Fibroblast of lung (primary cell): ENCODE measurements around the gene ATG2A. TPM values are rescaled to one million over a fixed set of nuclear protein-coding genes. Genes with fewer than 3 reads are reported as not detected.

ENCODE experiments used
- DNase-seq, 2 donors: peaks; one replicate each; pipeline versions ENCODE4 v3.0.0 to v3.0.0-alpha.2; 2010; ENCODE audit warnings: low read depth in 2 of 2
- H2AFZ ChIP-seq: 2 replicates; pipeline ENCODE4 v1.5.1; 2012; ENCODE audit warnings: low read length, control low read depth, inconsistent platforms
- H3K27ac ChIP-seq: 2 replicates; pipeline ENCODE4 v1.5.1; 2011; ENCODE audit warnings: low read length, control low read depth; ENCODE audit not compliant: insufficient read depth
- H3K27me3 ChIP-seq: 2 replicates; pipeline ENCODE4 v1.5.1; 2011; ENCODE audit warnings: mild to moderate bottlenecking, low read length; ENCODE audit not compliant: control insufficient read depth, insufficient read depth
- H3K36me3 ChIP-seq: 2 replicates; pipeline ENCODE4 v1.5.1; 2011; ENCODE audit warnings: low read length; ENCODE audit not compliant: control insufficient read depth, insufficient read depth
- H3K4me1 ChIP-seq: 2 replicates; pipeline ENCODE4 v1.5.1; 2011; ENCODE audit warnings: low read length; ENCODE audit not compliant: control insufficient read depth, insufficient read depth; ENCODE audit errors: extremely low read depth
- H3K4me2 ChIP-seq: 2 replicates; pipeline ENCODE4 v1.5.1; 2011; ENCODE audit warnings: low read length, control low read depth; ENCODE audit not compliant: insufficient read depth; ENCODE audit errors: extremely low read depth
- H3K4me3 ChIP-seq, 4 experiments: fragments of 200-600 bp in 1 of 4; sonication (generic) in 1 of 4; replicated peaks in 1 of 4; 2 replicates each; pipeline ENCODE4 v1.5.1; 2011 to 2016; ENCODE audit warnings: low read length in 4 of 4, low read depth in 3 of 4, mild to moderate bottlenecking in 3 of 4, control low read depth in 2 of 4, inconsistent platforms in 1 of 4, mixed read lengths in 1 of 4; ENCODE audit not compliant: insufficient read depth in 1 of 4; ENCODE audit errors: control extremely low read depth in 1 of 4
- H3K79me2 ChIP-seq: 2 replicates; pipeline ENCODE4 v1.5.1; 2012; ENCODE audit warnings: mild to moderate bottlenecking, low read length, inconsistent platforms; ENCODE audit not compliant: control insufficient read depth, insufficient read depth
- H3K9ac ChIP-seq: 2 replicates; pipeline ENCODE4 v1.5.1; 2011; ENCODE audit warnings: mild to moderate bottlenecking, low read length, control low read depth; ENCODE audit not compliant: insufficient read depth
- H3K9me3 ChIP-seq: 2 replicates; pipeline ENCODE4 v1.5.1; 2012; ENCODE audit warnings: low read depth, low read length; ENCODE audit not compliant: control insufficient read depth, insufficient read depth
- H4K20me1 ChIP-seq: 2 replicates; pipeline ENCODE4 v1.5.1; 2011; ENCODE audit warnings: low read length; ENCODE audit not compliant: control insufficient read depth, insufficient read depth; ENCODE audit errors: extremely low read depth
- EZH2 ChIP-seq: IDR thresholded peaks from 2 replicates; pipeline ENCODE4 v1.5.1; 2012; ENCODE audit warnings: low read length, control low read depth, mild to moderate bottlenecking; ENCODE audit errors: missing control alignments
- polyA plus RNA-seq, 2 donors: library from polyadenylated mRNA; depleted of rRNA in 1 of 2; stranded (reverse) in 1 of 2; unstranded in 1 of 2; fragments of >200 nt; gene quantifications; 2 replicates each; pipeline ENCODE4 v1.2.1, GENCODE V29; 2011 to 2012; ENCODE audit warnings: missing spikeins in 1 of 2
- total RNA-seq: library from RNA; depleted of rRNA; stranded (reverse); fragments of >200 nt; gene quantifications from 2 replicates; pipeline ENCODE4 v1.2.1, GENCODE V29; 2014
- TF ChIP-seq, protein P1 (sequence below), 2 donors: IDR thresholded peaks in 1 of 2; conservative IDR thresholded peaks in 1 of 2; 1 replicate in 1 of 2; 2 replicates in 1 of 2; pipeline ENCODE4 v1.5.1; 2011 to 2012; ENCODE audit warnings: low read length in 2 of 2, control low read depth in 1 of 2, inconsistent platforms in 1 of 2, low read depth in 1 of 2, mild to moderate bottlenecking in 1 of 2

Gene ATG2A
- total and polyA plus RNA-seq, 2 donors (not counting 1 experiment from before 2014, with no cell fraction given): 3.1 to 9.9 TPM

DNA sequence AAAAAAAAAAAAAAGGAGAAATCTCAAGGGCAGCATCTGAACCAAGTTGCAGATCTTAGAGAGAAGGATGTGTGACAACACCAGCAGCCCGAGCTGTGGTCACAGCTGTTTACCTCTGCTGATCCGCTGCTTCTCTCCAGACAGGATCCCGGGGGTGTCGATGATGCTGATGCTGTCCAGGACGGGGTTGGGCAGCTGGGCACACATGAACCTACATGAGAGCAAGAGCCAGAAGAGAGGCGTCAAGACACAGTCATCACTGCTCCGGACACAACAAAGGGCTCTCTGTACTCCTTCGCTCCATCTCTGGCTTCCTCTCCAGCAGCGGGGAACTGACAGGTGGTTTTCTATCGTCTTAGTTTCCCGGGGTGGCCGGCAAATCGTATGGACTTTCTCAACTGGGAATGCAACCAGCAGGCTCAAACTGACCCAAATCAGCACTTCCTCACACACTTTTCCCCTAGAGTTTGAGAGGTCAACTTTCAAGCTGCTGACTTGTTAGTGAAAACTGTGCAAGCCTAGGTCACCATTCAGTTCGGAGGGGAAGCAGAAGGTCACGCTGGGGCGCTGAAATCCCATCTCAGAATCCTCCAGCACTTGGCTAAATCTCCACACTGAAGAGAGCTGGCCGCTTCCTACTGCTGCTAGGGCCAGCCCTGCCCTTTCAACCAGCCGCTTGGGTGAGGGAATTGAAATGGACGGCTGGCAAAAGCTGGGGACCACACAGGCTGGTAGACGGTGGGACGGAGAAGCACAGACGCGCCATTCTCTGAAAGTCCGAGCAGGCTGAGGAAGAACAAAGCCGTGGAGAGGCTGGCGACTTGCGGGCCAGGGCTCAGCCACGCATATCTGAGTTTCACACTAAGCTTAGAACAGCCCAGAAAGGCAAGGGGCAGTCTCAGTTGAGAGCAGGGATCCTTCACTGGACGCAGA, 42.4 kb downstream of the ATG2A start:
- H3K36me3 ChIP-seq: peaks cover 25% of the 10 kb centered on the region
- peak overlapping the region in 3 of 4 experiments; percentile 8 to 99 (median 19) for H3K4me3 ChIP-seq
- TF ChIP-seq EZH2: no peak
- TF ChIP-seq, protein P1, sequence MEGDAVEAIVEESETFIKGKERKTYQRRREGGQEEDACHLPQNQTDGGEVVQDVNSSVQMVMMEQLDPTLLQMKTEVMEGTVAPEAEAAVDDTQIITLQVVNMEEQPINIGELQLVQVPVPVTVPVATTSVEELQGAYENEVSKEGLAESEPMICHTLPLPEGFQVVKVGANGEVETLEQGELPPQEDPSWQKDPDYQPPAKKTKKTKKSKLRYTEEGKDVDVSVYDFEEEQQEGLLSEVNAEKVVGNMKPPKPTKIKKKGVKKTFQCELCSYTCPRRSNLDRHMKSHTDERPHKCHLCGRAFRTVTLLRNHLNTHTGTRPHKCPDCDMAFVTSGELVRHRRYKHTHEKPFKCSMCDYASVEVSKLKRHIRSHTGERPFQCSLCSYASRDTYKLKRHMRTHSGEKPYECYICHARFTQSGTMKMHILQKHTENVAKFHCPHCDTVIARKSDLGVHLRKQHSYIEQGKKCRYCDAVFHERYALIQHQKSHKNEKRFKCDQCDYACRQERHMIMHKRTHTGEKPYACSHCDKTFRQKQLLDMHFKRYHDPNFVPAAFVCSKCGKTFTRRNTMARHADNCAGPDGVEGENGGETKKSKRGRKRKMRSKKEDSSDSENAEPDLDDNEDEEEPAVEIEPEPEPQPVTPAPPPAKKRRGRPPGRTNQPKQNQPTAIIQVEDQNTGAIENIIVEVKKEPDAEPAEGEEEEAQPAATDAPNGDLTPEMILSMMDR (conservative IDR thresholded peaks at IDR 0.05 in 1 of 2, IDR thresholded peaks at IDR 0.05 in 1 of 2; ENCODE audit: low read depth in 1 of 2, low read length in 2 of 2): no peak

DNA sequence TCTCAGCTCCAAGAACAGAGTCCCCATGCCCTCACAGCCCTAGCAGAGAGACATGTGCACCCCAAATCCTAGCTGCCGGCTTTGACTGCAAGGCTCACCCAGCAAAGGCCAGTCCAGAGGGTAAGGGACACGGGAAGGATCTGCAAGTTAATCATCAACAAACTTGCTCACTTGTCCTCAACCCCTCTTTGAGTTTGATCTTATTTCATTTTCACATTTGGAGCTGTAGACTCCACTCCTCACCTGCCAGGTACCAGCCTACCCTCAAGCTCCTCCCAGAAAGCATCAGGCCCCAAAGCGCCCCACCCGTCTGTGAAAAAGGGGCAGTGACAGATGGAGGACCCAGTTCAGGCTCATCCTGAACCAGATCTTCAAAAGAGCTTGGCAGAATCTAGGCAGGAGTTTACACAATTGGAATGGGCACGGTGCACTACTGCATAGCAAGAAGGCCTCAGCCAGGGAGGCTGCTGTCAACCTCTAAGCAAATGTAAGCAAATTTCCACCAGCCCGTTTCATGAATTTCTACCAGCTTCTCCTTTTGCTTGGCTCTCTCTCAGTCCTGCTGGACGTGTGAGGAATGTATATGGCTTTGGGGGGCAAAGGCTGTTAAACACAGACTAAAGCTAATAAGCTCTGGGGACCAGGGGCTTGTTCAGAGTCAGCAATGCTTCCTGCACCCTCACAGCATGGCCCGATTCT, 44.1 kb downstream of the ATG2A start:
- TF ChIP-seq, protein P1 (conservative IDR thresholded peaks at IDR 0.05 in 1 of 2, IDR thresholded peaks at IDR 0.05 in 1 of 2; ENCODE audit: low read depth in 1 of 2, low read length in 2 of 2): no peak
- no peak for TF ChIP-seq EZH2
- no peak overlapping the region for H3K4me2 ChIP-seq
- H3K4me3 ChIP-seq: no peak overlapping the region
- no peaks in the 10 kb centered on the region for H3K9me3 ChIP-seq
- H3K9ac ChIP-seq: no peak overlapping the region
- no peak for DNase-seq
- no peak overlapping the region for H3K27ac ChIP-seq
- no peaks in the 10 kb centered on the region for H4K20me1 ChIP-seq
- peaks cover 25% of the 10 kb centered on the region for H3K36me3 ChIP-seq
- H2AFZ ChIP-seq: no peak overlapping the region
- peaks cover 90% of the 10 kb centered on the region for H3K79me2 ChIP-seq
- peaks cover 42% of the 10 kb centered on the region for H3K4me1 ChIP-seq
- no peaks in the 10 kb centered on the region for H3K27me3 ChIP-seq

More for the DNA sequence above, 42.4 kb downstream of the ATG2A start:
- H3K4me1 ChIP-seq: peaks cover 31% of the 10 kb centered on the region
- H2AFZ ChIP-seq: no peak overlapping the region
- peak overlapping the region; percentile 67 for H3K4me2 ChIP-seq
- H3K27ac ChIP-seq: peak overlapping the region; percentile 35
- peaks cover 82% of the 10 kb centered on the region for H3K79me2 ChIP-seq
- DNase-seq: peak in 1 of 2 donors; percentile 82
- H3K9me3 ChIP-seq: no peaks in the 10 kb centered on the region
- H3K9ac ChIP-seq: peak overlapping the region; percentile 55
- H3K27me3 ChIP-seq: no peaks in the 10 kb centered on the region
- no peaks in the 10 kb centered on the region for H4K20me1 ChIP-seq

DNA sequence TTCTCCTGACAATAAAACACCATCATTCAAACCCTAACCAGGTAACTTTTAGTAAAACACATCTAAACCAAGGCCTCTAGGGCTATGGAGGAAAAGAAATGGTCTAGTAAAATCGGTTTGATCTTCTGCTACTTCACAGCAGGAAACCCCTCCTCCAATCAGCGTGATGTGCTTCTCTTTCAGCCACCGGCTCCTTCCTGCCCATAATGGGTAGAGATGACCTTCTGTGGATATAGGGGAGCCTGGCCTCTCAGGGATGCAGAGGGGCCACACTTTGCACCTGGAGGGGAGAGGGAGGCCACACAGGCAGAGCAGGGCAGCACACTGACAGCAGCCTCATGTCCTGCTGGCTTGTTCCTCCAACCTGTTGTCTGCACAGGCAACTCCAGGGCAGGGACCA, 45.5 kb downstream of the ATG2A start:
- Histone ChIP-seq H3K27me3 (no peaks in the 10 kb centered on the region), H3K79me2 (peaks cover 89% of the 10 kb centered on the region), H3K4me2 (peak overlapping the region; percentile 21), H3K9me3 (no peaks in the 10 kb centered on the region), H3K27ac (peak overlapping the region; percentile 82), H2AFZ (no peak overlapping the region), H4K20me1 (no peaks in the 10 kb centered on the region), H3K4me1 (peaks cover 49% of the 10 kb centered on the region), H3K4me3 (no peak overlapping the region), H3K9ac (no peak overlapping the region), H3K36me3 (peaks cover 26% of the 10 kb centered on the region)
- DNase-seq: no peak
- TF ChIP-seq, protein P1 (conservative IDR thresholded peaks at IDR 0.05 in 1 of 2, IDR thresholded peaks at IDR 0.05 in 1 of 2; ENCODE audit: low read depth in 1 of 2, low read length in 2 of 2): no peak
- TF ChIP-seq EZH2: no peak
